HepG2 (cell line): ENCODE data around the gene GDAP1L1. TPM values are rescaled to one million over a fixed set of nuclear protein-coding genes. Genes with fewer than 3 reads are reported as not detected.

Experiments
- ARNTL ChIP-seq: sonication (generic); formaldehyde crosslinking; IDR thresholded peaks from 2 replicates; pipeline ENCODE4 v1.4.0; 2020; ENCODE audit warnings: mild to moderate bottlenecking, missing genetic modification reagents
- ATAD3A ChIP-seq: sonication (generic); formaldehyde crosslinking; IDR thresholded peaks from 2 replicates; pipeline ENCODE4 v1.4.0; 2020; ENCODE audit warnings: missing genetic modification reagents
- EEA1 ChIP-seq: sonication (generic); formaldehyde crosslinking; IDR thresholded peaks from 2 replicates; pipeline ENCODE4 v1.5.1; 2020; ENCODE audit warnings: mild to moderate bottlenecking, missing genetic modification reagents, borderline replicate concordance
- GPN1 ChIP-seq: sonication (generic); formaldehyde crosslinking; IDR thresholded peaks from 2 replicates; pipeline ENCODE4 v1.5.1; 2020; ENCODE audit warnings: missing genetic modification reagents, borderline replicate concordance
- HOMEZ ChIP-seq: IDR thresholded peaks from 2 replicates; pipeline ENCODE4 v1.6.1; 2016; ENCODE audit warnings: low read depth
- MAF1 ChIP-seq: sonication (generic); formaldehyde crosslinking; IDR thresholded peaks from 2 replicates; pipeline ENCODE4 v1.5.0; 2020; ENCODE audit warnings: missing genetic modification reagents, borderline replicate concordance
- NFE2L1 ChIP-seq: sonication (generic); formaldehyde crosslinking; IDR thresholded peaks from 2 replicates; pipeline ENCODE4 v1.4.0; 2020; ENCODE audit warnings: missing genetic modification reagents, mild to moderate bottlenecking, borderline replicate concordance
- NFYB ChIP-seq: sonication (generic); formaldehyde crosslinking; IDR thresholded peaks from 2 replicates; pipeline ENCODE4 v1.4.0; 2020; ENCODE audit warnings: missing genetic modification reagents
- PHF20 ChIP-seq: sonication (generic); formaldehyde crosslinking; IDR thresholded peaks from 2 replicates; pipeline ENCODE4 v1.5.0; 2020; ENCODE audit warnings: mild to moderate bottlenecking, missing genetic modification reagents
- RFXANK ChIP-seq: IDR thresholded peaks from 2 replicates; pipeline ENCODE4 v1.6.1; 2016
- SOX6 ChIP-seq, 2 experiments: fragments of 450-650 bp in 1 of 2; sonication (generic) in 1 of 2; formaldehyde crosslinking in 1 of 2; IDR thresholded peaks; 2 replicates each; pipeline versions ENCODE4 v1.4.0 to v1.6.1; 2017 to 2020; ENCODE audit warnings: antibody characterized with exemption in 1 of 2, mild to moderate bottlenecking in 1 of 2, missing genetic modification reagents in 1 of 2
- ZBTB26 ChIP-seq: IDR thresholded peaks from 2 replicates; pipeline ENCODE4 v1.6.1; 2016; ENCODE audit warnings: missing compliant biosample characterization, missing genetic modification reagents, borderline replicate concordance
- ZBTB42 ChIP-seq: sonication (generic); formaldehyde crosslinking; IDR thresholded peaks from 2 replicates; pipeline ENCODE4 v1.5.0; 2020; ENCODE audit warnings: mild to moderate bottlenecking, missing genetic modification reagents
- ZC3H4 ChIP-seq: sonication (generic); formaldehyde crosslinking; IDR thresholded peaks from 2 replicates; pipeline ENCODE4 v1.4.0; 2020; ENCODE audit warnings: missing genetic modification reagents, borderline replicate concordance
- ZFP36L2 ChIP-seq: sonication (generic); formaldehyde crosslinking; IDR thresholded peaks from 2 replicates; pipeline ENCODE4 v1.4.0; 2020; ENCODE audit warnings: missing genetic modification reagents
- ZNF350 ChIP-seq: sonication (generic); formaldehyde crosslinking; IDR thresholded peaks from 2 replicates; pipeline ENCODE4 v1.4.0; 2020; ENCODE audit warnings: mild to moderate bottlenecking, low read depth, missing genetic modification reagents, borderline replicate concordance
- ZNF543 ChIP-seq: sonication (generic); formaldehyde crosslinking; IDR thresholded peaks from 2 replicates; pipeline ENCODE4 v1.4.0; 2020; ENCODE audit warnings: mild to moderate bottlenecking, missing genetic modification reagents
- ZNF564 ChIP-seq: sonication (generic); formaldehyde crosslinking; IDR thresholded peaks from 2 replicates; pipeline ENCODE4 v1.8.1; 2023; ENCODE audit warnings: mild to moderate bottlenecking, missing genetic modification reagents
- ZNF792 ChIP-seq: IDR thresholded peaks from 2 replicates; pipeline ENCODE4 v1.6.1; 2016
- polyA plus RNA-seq, 8 experiments: library from polyadenylated mRNA; depleted of rRNA in 3 of 8; stranded (reverse) in 7 of 8; unstranded in 1 of 8; fragments of >200 nt; fragmentation: Illumina TruSeq in 4 of 8; extraction: Trizol in 4 of 8; gene quantifications; 2 replicates each; pipeline versions ENCODE4 v1.2.1 to v1.2.3, GENCODE V29; 2011 to 2016; ENCODE audit warnings: low read depth in 4 of 8, missing spikeins in 1 of 8, mixed read lengths in 1 of 8; ENCODE audit not compliant: insufficient read depth in 1 of 8
- total RNA-seq, 5 experiments: library from RNA; depleted of rRNA; stranded (reverse); fragments of >200 nt; fragmentation: Illumina TruSeq; extraction: Trizol; gene quantifications; 2 replicates each; pipeline ENCODE4 v1.2.3, GENCODE V29; 2016; ENCODE audit warnings: low read depth in 1 of 5
- TF ChIP-seq, protein P1 (sequence below): sonication (generic); formaldehyde crosslinking; IDR thresholded peaks from one replicate; pipeline ENCODE4 v1.5.1; 2020; ENCODE audit warnings: mild to moderate bottlenecking, missing genetic modification reagents; ENCODE audit errors: not compliant biosample characterization

The GDAP1L1 gene
- total and polyA plus RNA-seq, 2 of the 13 experiments (the other 11 are each of a cell fraction or from before 2014, with no cell fraction given) = 0.04 TPM; not detected in 1

DNA sequence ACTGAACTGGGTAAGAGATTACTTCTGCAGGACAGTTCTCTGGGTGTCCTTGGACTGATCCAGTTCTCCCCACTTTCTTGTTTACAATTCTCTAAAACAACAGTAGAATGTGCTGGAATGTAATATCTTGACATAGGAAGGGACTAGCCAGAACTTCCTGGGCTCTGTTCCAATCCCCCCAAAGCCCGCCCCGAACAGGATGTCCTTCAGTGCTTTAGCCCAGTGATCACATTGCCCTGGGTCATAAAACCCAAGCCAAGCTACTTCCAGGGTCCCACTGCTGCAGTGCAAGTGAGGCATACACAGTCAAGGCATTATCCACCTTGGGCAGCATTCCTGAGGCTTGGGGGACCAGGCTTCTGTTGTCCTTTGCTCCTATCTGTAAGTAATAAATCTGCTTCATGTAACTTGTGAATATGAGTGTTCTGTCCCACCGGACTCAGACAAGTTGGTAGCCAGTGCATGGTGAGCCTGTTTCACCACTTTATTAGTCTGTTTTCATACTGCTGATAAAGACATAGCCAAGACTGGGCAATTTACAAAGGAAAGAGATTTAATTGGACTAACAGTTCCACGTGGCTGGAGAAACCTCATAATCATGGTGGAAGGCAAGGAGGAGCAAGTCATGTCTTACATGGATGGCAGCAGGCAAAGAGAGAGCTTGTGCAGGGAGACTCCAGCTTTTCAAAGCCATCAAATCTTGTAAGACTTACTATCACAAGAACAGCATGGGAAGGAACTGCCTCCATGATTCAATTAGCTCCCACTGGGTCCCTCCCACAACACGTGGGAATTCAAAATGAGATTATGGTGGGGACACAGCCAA, 40.4 kb downstream of the GDAP1L1 start (continued):
- TF ChIP-seq ZBTB26 (CRISPR knock-in tag) = no peak
- no peak for TF ChIP-seq NFE2L1 (CRISPR knock-in tag)
- no peak for TF ChIP-seq NFYB
- no peak for TF ChIP-seq RFXANK (CRISPR knock-in tag)
- TF ChIP-seq ZNF543 (CRISPR knock-in tag) = no peak
- no peak for TF ChIP-seq ZC3H4
- TF ChIP-seq, protein P1, sequence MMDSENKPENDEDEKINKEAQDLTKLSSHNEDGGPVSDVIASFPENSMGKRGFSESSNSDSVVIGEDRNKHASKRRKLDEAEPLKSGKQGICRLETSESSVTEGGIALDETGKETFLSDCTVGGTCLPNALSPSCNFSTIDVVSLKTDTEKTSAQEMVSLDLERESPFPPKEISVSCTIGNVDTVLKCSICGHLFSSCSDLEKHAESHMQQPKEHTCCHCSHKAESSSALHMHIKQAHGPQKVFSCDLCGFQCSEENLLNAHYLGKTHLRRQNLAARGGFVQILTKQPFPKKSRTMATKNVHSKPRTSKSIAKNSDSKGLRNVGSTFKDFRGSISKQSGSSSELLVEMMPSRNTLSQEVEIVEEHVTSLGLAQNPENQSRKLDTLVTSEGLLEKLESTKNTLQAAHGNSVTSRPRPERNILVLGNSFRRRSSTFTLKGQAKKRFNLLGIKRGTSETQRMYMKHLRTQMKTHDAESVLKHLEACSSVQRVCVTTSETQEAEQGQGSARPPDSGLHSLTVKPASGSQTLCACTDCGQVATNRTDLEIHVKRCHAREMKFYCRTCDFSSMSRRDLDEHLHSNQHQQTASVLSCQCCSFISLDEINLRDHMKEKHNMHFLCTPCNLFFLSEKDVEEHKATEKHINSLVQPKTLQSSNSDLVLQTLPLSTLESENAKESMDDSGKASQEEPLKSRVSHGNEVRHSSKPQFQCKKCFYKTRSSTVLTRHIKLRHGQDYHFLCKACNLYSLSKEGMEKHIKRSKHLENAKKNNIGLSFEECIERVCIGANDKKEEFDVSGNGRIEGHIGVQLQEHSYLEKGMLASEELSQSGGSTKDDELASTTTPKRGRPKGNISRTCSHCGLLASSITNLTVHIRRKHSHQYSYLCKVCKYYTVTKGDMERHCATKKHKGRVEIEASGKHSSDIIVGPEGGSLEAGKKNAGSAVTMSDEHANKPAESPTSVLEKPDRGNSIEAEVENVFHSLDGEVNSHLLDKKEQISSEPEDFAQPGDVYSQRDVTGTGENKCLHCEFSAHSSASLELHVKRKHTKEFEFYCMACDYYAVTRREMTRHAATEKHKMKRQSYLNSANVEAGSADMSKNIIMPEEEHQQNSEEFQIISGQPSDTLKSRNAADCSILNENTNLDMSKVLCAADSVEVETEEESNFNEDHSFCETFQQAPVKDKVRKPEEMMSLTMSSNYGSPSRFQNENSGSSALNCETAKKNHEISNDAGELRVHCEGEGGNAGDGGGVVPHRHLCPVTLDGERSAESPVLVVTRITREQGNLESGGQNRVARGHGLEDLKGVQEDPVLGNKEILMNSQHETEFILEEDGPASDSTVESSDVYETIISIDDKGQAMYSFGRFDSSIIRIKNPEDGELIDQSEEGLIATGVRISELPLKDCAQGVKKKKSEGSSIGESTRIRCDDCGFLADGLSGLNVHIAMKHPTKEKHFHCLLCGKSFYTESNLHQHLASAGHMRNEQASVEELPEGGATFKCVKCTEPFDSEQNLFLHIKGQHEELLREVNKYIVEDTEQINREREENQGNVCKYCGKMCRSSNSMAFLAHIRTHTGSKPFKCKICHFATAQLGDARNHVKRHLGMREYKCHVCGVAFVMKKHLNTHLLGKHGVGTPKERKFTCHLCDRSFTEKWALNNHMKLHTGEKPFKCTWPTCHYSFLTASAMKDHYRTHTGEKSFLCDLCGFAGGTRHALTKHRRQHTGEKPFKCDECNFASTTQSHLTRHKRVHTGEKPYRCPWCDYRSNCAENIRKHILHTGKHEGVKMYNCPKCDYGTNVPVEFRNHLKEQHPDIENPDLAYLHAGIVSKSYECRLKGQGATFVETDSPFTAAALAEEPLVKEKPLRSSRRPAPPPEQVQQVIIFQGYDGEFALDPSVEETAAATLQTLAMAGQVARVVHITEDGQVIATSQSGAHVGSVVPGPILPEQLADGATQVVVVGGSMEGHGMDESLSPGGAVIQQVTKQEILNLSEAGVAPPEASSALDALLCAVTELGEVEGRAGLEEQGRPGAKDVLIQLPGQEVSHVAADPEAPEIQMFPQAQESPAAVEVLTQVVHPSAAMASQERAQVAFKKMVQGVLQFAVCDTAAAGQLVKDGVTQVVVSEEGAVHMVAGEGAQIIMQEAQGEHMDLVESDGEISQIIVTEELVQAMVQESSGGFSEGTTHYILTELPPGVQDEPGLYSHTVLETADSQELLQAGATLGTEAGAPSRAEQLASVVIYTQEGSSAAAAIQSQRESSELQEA (CRISPR knock-in tag) = no peak
- peak; percentile 45; the same call in 1 of the 2 replicates for TF ChIP-seq HOMEZ (CRISPR knock-in tag)
- no peak for TF ChIP-seq ZFP36L2 (CRISPR knock-in tag)
- no peak for TF ChIP-seq PHF20 (CRISPR knock-in tag)
- no peak for TF ChIP-seq ZNF792 (CRISPR knock-in tag)
- no peak for TF ChIP-seq ARNTL (CRISPR knock-in tag)
- TF ChIP-seq EEA1 (CRISPR knock-in tag) = no peak
- TF ChIP-seq ZNF350 = no peak
- no peak for TF ChIP-seq SOX6 (IDR thresholded peaks at IDR 0.05)
- TF ChIP-seq SOX6 (CRISPR knock-in tag; IDR thresholded peaks at IDR 0.05) = peak; percentile 74
- no peak for TF ChIP-seq GPN1
- TF ChIP-seq MAF1 (CRISPR knock-in tag) = no peak
- no peak for TF ChIP-seq ATAD3A
- no peak for TF ChIP-seq ZNF564 (CRISPR knock-in tag)
- no peak for TF ChIP-seq ZBTB42 (CRISPR knock-in tag)
